Measurements from ENCODE around the gene IL6. TPM values are rescaled to one million over a fixed set of nuclear protein-coding genes. Genes with fewer than 3 reads are reported as not detected.

Gene IL6
- total RNA-seq, 3 donors from 2014 or later (not counting 1 experiment from before 2014, with no cell fraction given) = 1.3 to 2.3 (median 1.7) TPM

- H3K27ac ChIP-seq (ENCODE audit: low read length) = peak overlapping the region; percentile 23
- peaks cover 20 to 33% of the 10 kb centered on the region in 2 donors for H3K27me3 Mint-ChIP-seq (ENCODE audit: low read depth in 2 of 2)
- no peak for DNase-seq
- no peak overlapping the region for H3K27ac Mint-ChIP-seq
- peaks cover 6% of the 10 kb centered on the region for H3K4me1 ChIP-seq (ENCODE audit: control insufficient read depth, insufficient read depth, low read length)
- TF ChIP-seq, protein P1, sequence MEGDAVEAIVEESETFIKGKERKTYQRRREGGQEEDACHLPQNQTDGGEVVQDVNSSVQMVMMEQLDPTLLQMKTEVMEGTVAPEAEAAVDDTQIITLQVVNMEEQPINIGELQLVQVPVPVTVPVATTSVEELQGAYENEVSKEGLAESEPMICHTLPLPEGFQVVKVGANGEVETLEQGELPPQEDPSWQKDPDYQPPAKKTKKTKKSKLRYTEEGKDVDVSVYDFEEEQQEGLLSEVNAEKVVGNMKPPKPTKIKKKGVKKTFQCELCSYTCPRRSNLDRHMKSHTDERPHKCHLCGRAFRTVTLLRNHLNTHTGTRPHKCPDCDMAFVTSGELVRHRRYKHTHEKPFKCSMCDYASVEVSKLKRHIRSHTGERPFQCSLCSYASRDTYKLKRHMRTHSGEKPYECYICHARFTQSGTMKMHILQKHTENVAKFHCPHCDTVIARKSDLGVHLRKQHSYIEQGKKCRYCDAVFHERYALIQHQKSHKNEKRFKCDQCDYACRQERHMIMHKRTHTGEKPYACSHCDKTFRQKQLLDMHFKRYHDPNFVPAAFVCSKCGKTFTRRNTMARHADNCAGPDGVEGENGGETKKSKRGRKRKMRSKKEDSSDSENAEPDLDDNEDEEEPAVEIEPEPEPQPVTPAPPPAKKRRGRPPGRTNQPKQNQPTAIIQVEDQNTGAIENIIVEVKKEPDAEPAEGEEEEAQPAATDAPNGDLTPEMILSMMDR (IDR thresholded peaks at IDR 0.05) = no peak
- WGBS (ENCODE audit: insufficient coverage) = 78% methylated on average over 4 of the region's 4 CpGs
- H3K4me1 Mint-ChIP-seq = peaks cover 0 to 25% of the 10 kb centered on the region in 2 donors
- H3K9me3 ChIP-seq (ENCODE audit: control insufficient read depth, insufficient read depth, low read length) = no peaks in the 10 kb centered on the region
- no peak overlapping the region for H3K4me3 Mint-ChIP-seq
- ATAC-seq = no peak
- H3K27me3 ChIP-seq (ENCODE audit: control insufficient read depth, insufficient read depth, low read length) = peaks cover 2% of the 10 kb centered on the region
- intact Hi-C loops (cut with micrococcal nuclease) = no loop called here
- H3K36me3 Mint-ChIP-seq = no peaks in the 10 kb centered on the region
- no peaks in the 10 kb centered on the region for H3K36me3 ChIP-seq (ENCODE audit: control insufficient read depth, insufficient read depth, low read length)
- no peaks in the 10 kb centered on the region for H3K9me3 Mint-ChIP-seq
- H3K4me3 ChIP-seq (ENCODE audit: low read length) = no peak overlapping the region
These were observed 3.4 kb upstream of the IL6 start for GRCh38 chr7:22723637-22724036.

- DNase-seq (no peak), ATAC-seq (no peak)
- H3K4me3 ChIP-seq (ENCODE audit: low read length) = no peak overlapping the region
- WGBS (ENCODE audit: insufficient coverage) = 94% methylated on average over 5 of the region's 6 CpGs
- no peaks in the 10 kb centered on the region for H3K36me3 ChIP-seq (ENCODE audit: control insufficient read depth, insufficient read depth, low read length)
- peaks cover 2% of the 10 kb centered on the region for H3K27me3 ChIP-seq (ENCODE audit: control insufficient read depth, insufficient read depth, low read length)
- TF ChIP-seq, protein P1 (IDR thresholded peaks at IDR 0.05) = no peak
- Mint-ChIP-seq H3K36me3 (no peaks in the 10 kb centered on the region), H3K9me3 (no peaks in the 10 kb centered on the region), H3K4me1 (peaks cover 0 to 25% of the 10 kb centered on the region in 2 donors), H3K27me3 (ENCODE audit: low read depth in 2 of 2) (peaks cover 16 to 23% of the 10 kb centered on the region in 2 donors), H3K4me3 (no peak overlapping the region), H3K27ac (no peak overlapping the region)
- intact Hi-C loops (cut with micrococcal nuclease) = no loop called here
- H3K4me1 ChIP-seq (ENCODE audit: control insufficient read depth, insufficient read depth, low read length) = peaks cover 6% of the 10 kb centered on the region
- no peaks in the 10 kb centered on the region for H3K9me3 ChIP-seq (ENCODE audit: control insufficient read depth, insufficient read depth, low read length)
- no peak overlapping the region for H3K27ac ChIP-seq (ENCODE audit: low read length)
These were observed 2.1 kb upstream of the IL6 start for GRCh38 chr7:22724861-22725260.

GRCh38 chr7:22725585-22725984, 1.4 kb upstream of the IL6 start:
- TF ChIP-seq, protein P1 (IDR thresholded peaks at IDR 0.05) = no peak
- no peaks in the 10 kb centered on the region for H3K36me3 ChIP-seq (ENCODE audit: control insufficient read depth, insufficient read depth, low read length)
- H3K4me3 Mint-ChIP-seq = no peak overlapping the region
- H3K4me1 Mint-ChIP-seq = peaks cover 0 to 25% of the 10 kb centered on the region in 2 donors
- H3K27ac Mint-ChIP-seq = no peak overlapping the region
- H3K4me1 ChIP-seq (ENCODE audit: control insufficient read depth, insufficient read depth, low read length) = peaks cover 6% of the 10 kb centered on the region
- DNase-seq = no peak
- ATAC-seq = no peak
- peaks cover 2% of the 10 kb centered on the region for H3K27me3 ChIP-seq (ENCODE audit: control insufficient read depth, insufficient read depth, low read length)
- no peak overlapping the region for H3K27ac ChIP-seq (ENCODE audit: low read length)
- WGBS (ENCODE audit: insufficient coverage) = 57% methylated on average over 9 of the region's 9 CpGs
- no peaks in the 10 kb centered on the region for H3K36me3 Mint-ChIP-seq
- H3K27me3 Mint-ChIP-seq (ENCODE audit: low read depth in 2 of 2) = peaks cover 16 to 23% of the 10 kb centered on the region in 2 donors
- intact Hi-C loops (cut with micrococcal nuclease) = no loop called here
- H3K4me3 ChIP-seq (ENCODE audit: low read length) = no peak overlapping the region
- H3K9me3 Mint-ChIP-seq = no peaks in the 10 kb centered on the region
- no peaks in the 10 kb centered on the region for H3K9me3 ChIP-seq (ENCODE audit: control insufficient read depth, insufficient read depth, low read length)

DNA sequence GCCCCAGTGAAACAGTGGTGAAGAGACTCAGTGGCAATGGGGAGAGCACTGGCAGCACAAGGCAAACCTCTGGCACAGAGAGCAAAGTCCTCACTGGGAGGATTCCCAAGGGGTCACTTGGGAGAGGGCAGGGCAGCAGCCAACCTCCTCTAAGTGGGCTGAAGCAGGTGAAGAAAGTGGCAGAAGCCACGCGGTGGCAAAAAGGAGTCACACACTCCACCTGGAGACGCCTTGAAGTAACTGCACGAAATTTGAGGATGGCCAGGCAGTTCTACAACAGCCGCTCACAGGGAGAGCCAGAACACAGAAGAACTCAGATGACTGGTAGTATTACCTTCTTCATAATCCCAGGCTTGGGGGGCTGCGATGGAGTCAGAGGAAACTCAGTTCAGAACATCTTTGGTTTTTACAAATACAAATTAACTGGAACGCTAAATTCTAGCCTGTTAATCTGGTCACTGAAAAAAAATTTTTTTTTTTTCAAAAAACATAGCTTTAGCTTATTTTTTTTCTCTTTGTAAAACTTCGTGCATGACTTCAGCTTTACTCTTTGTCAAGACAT, 574 bp upstream of the IL6 start:
- DNase-seq (peak in 1 of 2 donors; percentile 73), ATAC-seq (peak; percentile 54 to 78 (median 61))
- Histone ChIP-seq H3K4me3 (ENCODE audit: low read length) (no peak overlapping the region), H3K36me3 (ENCODE audit: control insufficient read depth, insufficient read depth, low read length) (no peaks in the 10 kb centered on the region), H3K9me3 (ENCODE audit: control insufficient read depth, insufficient read depth, low read length) (no peaks in the 10 kb centered on the region), H3K27ac (ENCODE audit: low read length) (peak overlapping the region; percentile 53), H3K4me1 (ENCODE audit: control insufficient read depth, insufficient read depth, low read length) (peaks cover 6% of the 10 kb centered on the region), H3K27me3 (ENCODE audit: control insufficient read depth, insufficient read depth, low read length) (peaks cover 2% of the 10 kb centered on the region)
- Mint-ChIP-seq H3K27me3 (ENCODE audit: low read depth in 2 of 2) (peaks cover 16 to 23% of the 10 kb centered on the region in 2 donors), H3K36me3 (no peaks in the 10 kb centered on the region), H3K9me3 (no peaks in the 10 kb centered on the region), H3K27ac (no peak overlapping the region), H3K4me3 (peak overlapping the region; percentile 28), H3K4me1 (peaks cover 0 to 31% of the 10 kb centered on the region in 2 donors)
- WGBS (ENCODE audit: insufficient coverage) = 3% methylated on average over 8 of the region's 8 CpGs
- TF ChIP-seq, protein P1 (IDR thresholded peaks at IDR 0.05) = no peak
- intact Hi-C loops (cut with micrococcal nuclease) = loop anchor here (2.0 kb wide), 1 partner anchor 166 kb away; no protein-coding TSS in a partner anchor
